Activated B cell treated with CpG ODN at 0.5 μM for 24 hours (primary cell): ENCODE data around the gene KCND3. TPM values are rescaled to one million over a fixed set of nuclear protein-coding genes. Genes with fewer than 3 reads are reported as not detected.
A peak's percentile ranks its signal among the peaks of the same experiment; 100 is the strongest.

Experiments
- ATAC-seq: fragments of 200-7000 bp; cut with Tn5 transposase; one replicate; pipeline ENCODE4 v1.10.0; 2021; ENCODE audit warnings: low read depth, mild to moderate bottlenecking, moderate library complexity
- CTCF ChIA-PET: fragments of 350-600 bp; sonication (Branson Sonifier 250); formaldehyde crosslinking; loops from one replicate; lab custom pipeline; 2021; ENCODE audit warnings: antibody characterized with exemption; lab: Charles Lee
- POLR2A ChIA-PET: fragments of 350-600 bp; sonication (Branson Sonifier 250); formaldehyde crosslinking; loops from one replicate; lab custom pipeline; 2021; ENCODE audit warnings: antibody characterized with exemption; lab: Charles Lee
- DNase-seq: peaks from one replicate; pipeline ENCODE4 v3.0.0; 2022
- H3K27ac Mint-ChIP-seq: one replicate; pipeline ENCODE4 v1.8.0; 2020; ENCODE audit warnings: mixed read lengths
- H3K27me3 Mint-ChIP-seq: one replicate; pipeline ENCODE4 v1.8.0; 2021; ENCODE audit warnings: mixed read lengths
- H3K36me3 Mint-ChIP-seq: one replicate; pipeline ENCODE4 v1.8.0; 2021; ENCODE audit warnings: low read depth, mixed read lengths
- H3K4me1 Mint-ChIP-seq: one replicate; pipeline ENCODE4 v1.8.0; 2021; ENCODE audit warnings: mixed read lengths
- H3K4me3 Mint-ChIP-seq: one replicate; pipeline ENCODE4 v1.8.0; 2020; ENCODE audit warnings: mild to moderate bottlenecking, mixed read lengths
- H3K9me3 Mint-ChIP-seq: one replicate; pipeline ENCODE4 v1.8.0; 2020; ENCODE audit warnings: mixed read lengths
- intact Hi-C: fragments of 100-400 bp; cut with micrococcal nuclease; formaldehyde crosslinking; loops from one replicate; pipeline ENCODE4 v1.15.1; 2024
- total RNA-seq: library from RNA; stranded (reverse); gene quantifications from 2 replicates; pipeline ENCODE4 v1.2.3, GENCODE V29; 2022
- TF ChIP-seq, protein P1 (sequence below): fragments of 200-600 bp; IDR thresholded peaks from one replicate; pipeline ENCODE4 v1.8.0; 2022; ENCODE audit warnings: antibody characterized with exemption, mild to moderate bottlenecking

KCND3 gene
- total RNA-seq, 1 donor from 2014 or later = 0.04 TPM

DNA sequence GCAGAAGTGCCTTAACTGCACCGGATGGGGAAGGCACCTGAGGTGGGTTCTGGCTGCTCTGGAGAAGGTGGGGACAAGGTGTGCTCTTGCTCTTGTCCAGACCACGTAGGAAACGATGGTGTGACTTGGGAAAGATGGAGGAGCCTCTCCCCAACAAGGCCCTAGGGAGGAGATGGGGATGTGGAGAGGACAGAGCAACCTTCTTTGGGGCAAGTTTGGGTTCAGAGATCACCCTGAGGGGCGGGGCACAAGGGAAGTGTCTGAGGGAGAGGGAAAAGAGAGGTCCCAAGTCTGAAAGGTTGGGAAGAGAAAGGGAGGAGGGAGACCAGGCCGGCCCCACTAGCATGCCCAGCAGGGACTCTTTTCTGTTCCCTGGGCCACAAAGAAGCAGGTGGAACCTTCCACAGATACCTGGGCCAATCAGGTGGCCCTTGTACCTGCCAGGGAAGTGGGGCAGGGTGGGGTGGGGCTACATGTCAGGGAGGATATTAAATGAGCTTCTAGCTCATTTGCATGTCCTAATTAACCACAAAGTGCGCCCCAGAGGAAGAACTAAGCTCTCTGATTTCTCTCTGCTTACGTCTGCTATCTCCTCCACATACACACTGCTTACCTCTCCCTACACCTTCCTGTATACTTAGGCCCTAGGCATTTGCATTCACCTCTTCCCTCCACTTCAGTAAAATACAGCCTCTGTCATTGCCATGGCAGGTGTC lies 266.2 kb downstream of the KCND3 start:
- ChIA-PET CTCF (no interaction called here), POLR2A (no interaction called here)
- no peaks in the 10 kb centered on the region for H3K9me3 Mint-ChIP-seq
- ATAC-seq (peak; percentile 69), DNase-seq (no peak)
- intact Hi-C loops = no loop called here
- peak overlapping the region; percentile 38 for H3K27ac Mint-ChIP-seq
- TF ChIP-seq, protein P1, sequence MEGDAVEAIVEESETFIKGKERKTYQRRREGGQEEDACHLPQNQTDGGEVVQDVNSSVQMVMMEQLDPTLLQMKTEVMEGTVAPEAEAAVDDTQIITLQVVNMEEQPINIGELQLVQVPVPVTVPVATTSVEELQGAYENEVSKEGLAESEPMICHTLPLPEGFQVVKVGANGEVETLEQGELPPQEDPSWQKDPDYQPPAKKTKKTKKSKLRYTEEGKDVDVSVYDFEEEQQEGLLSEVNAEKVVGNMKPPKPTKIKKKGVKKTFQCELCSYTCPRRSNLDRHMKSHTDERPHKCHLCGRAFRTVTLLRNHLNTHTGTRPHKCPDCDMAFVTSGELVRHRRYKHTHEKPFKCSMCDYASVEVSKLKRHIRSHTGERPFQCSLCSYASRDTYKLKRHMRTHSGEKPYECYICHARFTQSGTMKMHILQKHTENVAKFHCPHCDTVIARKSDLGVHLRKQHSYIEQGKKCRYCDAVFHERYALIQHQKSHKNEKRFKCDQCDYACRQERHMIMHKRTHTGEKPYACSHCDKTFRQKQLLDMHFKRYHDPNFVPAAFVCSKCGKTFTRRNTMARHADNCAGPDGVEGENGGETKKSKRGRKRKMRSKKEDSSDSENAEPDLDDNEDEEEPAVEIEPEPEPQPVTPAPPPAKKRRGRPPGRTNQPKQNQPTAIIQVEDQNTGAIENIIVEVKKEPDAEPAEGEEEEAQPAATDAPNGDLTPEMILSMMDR = no peak
- no peaks in the 10 kb centered on the region for H3K27me3 Mint-ChIP-seq
- H3K36me3 Mint-ChIP-seq = no peaks in the 10 kb centered on the region
- no peak overlapping the region for H3K4me3 Mint-ChIP-seq
- peaks cover 21% of the 10 kb centered on the region for H3K4me1 Mint-ChIP-seq

DNA sequence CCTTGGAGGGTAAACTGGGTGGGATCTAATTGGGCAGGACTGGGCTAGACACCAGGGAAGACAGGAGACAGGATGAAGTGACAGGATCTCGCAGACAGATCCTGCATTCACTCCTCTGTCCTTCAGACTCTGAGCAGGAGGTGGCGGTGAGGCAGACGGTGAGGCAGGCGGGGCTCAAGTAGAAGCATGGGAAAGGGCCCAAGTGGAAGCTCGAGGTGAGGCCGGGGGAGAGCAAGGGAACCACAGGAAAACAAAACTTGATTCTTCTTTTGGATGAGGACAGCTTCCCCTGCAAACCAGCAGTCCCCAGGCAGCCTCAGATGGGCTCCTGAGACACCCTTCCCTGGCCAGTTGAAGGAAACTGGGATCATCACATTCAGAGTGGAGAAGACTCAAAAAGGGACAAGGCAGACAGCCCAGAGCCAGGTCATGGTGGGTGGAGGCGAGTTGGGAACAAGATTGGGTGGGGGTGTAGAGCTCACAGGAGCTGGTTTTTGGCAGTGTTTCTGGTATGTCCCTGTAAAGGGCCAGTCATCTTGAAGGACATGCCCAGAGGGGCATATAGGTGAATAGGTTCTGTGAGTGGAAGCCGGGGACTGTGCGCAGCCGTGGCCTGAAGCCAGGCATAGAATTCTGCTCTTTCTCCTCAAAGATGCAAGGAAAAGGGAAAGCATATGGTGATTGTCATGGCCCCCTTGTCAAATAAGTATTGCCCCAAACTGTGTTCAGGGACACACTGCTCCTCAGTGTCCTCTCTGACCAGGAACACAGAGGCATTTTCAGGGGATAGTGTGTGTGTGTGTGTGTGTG lies 268.3 kb downstream of the KCND3 start:
- POLR2A ChIA-PET = interaction anchor here (0.9 kb wide), 1 partner anchor 213 kb away, joined by 3 read pairs; no protein-coding TSS in a partner anchor
- Mint-ChIP-seq H3K27ac (no peak overlapping the region), H3K9me3 (no peaks in the 10 kb centered on the region), H3K4me1 (peaks cover 21% of the 10 kb centered on the region), H3K4me3 (no peak overlapping the region), H3K36me3 (peaks cover 7% of the 10 kb centered on the region), H3K27me3 (no peaks in the 10 kb centered on the region)
- no peak for DNase-seq
- intact Hi-C loops = no loop called here
- ATAC-seq = no peak
- CTCF ChIA-PET = no interaction called here
- TF ChIP-seq, protein P1 = no peak

Other genes with a start within 250 kb of the KCND3 start
- gene DDX20, start 233.8 kb downstream of the KCND3 start, total RNA-seq = 21.5 and 22.4 TPM in 2 replicates